GM18858 (cell line): Measurements from ENCODE around the gene KCNMA1.
"Not testable (repeated sequence)": the region's sequence is repeated elsewhere in the genome, so short reads cannot be mapped to it uniquely, and the experiment has no call there.

Experiments used
- ATAC-seq: cut with Tn5 transposase; IDR thresholded peaks from one replicate; pipeline ENCODE4 v1.9.1; 2021; ENCODE audit not compliant: unreplicated experiment

Gene KCNMA1

DNA sequence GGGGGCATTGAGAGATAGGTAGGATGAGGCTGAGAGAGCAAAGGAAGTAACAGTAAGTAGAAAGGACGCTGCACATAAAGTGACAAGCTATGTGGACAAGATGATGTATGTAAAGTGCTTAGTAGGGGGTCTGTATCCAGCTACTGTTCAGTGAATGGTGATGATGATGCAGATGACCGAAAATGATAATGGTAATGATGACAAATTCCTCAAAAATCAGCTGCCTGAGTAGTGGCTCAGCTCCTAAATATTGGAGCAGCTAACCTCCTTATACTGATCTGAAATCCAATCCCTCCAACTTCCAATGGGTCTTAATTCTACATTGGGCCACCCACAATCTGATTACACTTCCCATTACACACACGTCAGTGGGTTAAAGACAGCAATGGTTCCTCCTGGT lies 27.1 kb upstream of the KCNMA1 start:
- ATAC-seq: no peak

DNA sequence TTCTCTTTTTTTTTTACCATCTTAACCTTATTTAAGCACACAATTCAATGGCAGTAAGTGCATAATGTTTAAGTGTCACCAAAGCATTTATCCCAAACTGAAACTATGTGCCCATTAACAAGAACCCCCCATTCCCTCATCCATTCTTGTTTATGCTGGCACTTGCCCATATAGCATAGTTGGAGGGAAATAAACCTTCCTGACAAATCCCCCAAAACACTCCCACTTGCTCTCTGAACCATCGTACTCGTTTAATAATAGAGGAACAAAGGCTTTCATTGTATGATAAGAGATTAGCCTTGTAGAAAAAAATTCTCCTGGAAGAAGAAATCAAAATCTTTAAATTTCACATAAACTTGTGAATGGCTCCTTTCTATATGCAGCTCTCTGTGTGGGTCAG lies 26.4 kb upstream of the KCNMA1 start:
- no peak for ATAC-seq

- no peak for ATAC-seq
These were observed 24.1 kb upstream of the KCNMA1 start for GRCh38 chr10:77661674-77662073.

DNA sequence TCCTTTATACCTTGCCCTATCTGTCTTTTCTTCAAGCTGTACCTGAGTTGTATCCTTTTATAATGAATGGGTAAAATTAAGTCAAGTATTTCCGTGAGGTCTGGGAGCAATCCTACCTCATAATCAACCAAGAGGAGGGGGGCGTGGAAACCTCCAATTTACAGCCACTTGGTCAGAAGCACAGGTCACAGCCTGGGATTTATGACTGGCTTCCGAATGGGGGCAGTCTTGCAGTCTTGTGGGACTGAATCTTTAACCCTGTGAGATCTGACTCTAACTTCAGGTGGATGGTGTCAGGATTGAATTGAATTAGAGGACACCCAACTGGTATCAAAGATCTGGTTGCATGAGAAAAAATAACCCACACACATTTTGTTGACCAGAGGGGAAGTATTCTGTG lies 23.5 kb upstream of the KCNMA1 start:
- no peak for ATAC-seq

GRCh38 chr10:77659046-77659670 lies 21.6 kb upstream of the KCNMA1 start:
- not testable (repeated sequence) for ATAC-seq

DNA sequence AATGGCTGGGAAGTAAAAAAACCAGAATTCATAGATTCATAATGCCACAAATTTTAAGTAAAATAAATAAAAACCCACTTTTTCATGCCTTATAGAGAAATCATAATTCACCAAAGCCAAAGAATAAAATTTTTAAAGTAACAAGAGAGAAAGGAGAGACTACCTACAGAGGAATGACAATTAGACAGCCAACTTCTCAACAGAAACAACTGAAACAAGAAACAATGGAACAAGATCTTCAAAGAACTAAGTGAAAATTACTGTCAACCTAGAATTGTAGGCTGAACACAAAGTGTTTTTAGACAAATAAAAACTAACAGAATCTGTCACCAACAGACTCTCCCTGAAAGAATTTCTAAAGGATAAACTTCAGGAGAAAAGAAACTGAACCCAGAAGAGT lies 15.6 kb upstream of the KCNMA1 start:
- ATAC-seq: no peak

DNA sequence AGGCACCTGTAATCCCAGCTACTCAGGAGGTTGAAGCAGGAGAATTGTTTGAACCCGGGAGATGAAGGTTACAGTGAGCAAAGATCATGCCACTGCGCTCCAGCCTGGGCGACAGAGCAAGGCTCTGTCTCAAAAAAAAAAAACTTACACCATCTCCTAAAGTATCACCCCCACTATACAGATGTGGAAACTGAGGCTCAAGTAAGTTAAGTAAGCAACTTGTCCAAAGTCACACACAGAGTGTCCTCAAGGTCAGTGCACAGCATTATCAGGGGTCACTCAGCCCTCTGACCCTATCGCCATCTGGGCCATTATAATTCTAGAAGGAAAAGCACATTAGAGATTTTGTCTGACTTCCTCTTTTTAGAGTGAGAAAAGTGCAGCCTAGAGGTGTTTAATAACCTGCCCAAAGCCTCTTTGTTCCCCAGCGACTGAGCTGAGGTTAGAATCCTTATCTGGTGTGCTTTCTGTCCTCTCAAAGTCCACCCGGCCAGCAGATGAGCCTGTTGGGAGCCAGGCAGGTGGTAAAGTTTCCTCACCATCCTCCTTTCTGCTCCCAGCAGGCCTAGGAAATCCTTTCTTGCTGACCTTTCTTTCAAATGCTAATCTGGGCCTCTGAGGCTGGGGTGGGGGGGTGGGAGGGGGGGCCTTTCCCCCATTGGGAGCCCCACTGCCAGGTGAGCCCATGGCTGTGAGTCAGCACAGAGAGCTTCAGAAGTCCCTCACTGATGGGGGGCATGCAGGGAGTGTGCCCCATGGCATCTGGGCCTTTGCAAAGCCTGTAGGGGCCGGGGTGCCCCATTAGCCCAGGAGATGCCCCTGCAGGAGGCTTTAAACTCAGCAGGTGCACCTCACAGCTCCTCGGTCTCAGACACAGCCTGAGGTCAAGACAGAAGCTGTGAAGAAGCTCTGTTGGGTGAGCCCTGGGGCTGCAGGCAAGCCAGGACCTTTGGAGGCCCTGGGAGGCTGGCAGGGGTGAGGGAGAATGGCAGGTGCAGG lies 12.0 kb upstream of the KCNMA1 start:
- no peak for ATAC-seq

- no peak for ATAC-seq
These were observed 10.9 kb upstream of the KCNMA1 start for GRCh38 chr10:77648472-77648871.

DNA sequence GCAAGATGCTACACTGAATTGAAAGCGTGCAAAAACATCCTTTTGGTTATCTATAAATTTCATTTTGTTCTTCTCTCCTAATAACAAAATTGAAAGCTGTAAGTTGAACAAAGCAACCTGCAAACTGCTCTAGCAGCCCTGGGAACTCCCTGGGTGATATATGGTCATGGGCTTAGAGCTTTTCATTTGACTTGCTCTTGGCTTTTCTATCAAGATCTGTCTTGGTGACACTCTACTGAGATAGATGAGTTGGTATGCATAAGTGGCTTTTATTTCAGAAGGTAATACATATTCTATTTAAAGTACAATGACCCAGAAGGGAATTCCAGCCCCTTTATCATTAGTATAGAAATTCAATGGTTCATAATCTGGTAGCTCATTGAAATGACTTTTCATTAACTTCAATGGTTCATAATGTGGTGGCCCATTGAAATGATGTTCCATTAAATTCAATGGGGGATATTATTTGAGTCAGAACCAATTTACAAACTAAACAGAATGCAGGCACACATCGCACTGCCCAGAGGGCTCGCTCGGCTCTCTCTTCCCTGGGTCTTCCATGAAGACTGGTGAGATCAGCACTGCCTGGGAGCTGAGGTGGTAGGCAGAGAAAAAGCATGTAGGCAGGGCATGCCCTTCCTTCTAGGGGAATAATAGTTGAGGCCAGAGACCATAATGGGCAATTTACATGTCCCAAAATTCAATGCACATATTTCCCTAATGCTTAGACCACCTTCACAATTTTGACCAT lies 10.1 kb upstream of the KCNMA1 start:
- ATAC-seq: no peak

DNA sequence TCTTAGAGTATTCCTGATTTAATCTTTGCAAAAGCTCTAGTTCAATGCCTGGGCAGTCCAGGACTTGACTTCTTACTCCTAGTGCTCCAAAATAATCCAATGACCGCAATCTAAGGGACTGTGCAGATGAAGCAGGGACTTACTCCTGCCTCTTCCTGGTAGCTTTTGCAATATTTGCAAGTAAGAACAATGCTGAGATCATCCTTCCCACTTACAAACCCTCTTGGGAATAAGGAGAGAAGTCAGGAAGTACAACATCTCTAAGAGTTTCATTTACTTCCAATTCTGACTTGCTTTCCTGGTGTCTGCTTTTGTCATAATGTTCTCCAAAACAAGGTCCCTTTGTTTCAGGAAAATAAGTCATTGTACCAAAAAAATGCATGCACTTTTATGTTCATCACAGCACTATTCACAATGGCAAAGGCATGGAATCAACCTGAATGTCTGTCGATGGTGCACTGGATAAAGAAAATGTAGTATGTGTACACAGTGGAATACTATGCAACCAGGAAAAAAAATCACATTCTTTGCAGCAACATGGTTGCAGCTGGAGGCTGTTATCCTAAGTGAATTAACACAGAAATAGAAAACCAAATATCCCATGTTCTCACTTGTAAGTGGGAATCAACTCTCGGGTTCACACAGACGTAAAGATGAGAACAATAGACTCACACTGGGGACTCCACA lies 7.1 kb upstream of the KCNMA1 start:
- ATAC-seq: no peak

GRCh38 chr10:77643795-77644468 lies 6.3 kb upstream of the KCNMA1 start:
- no peak for ATAC-seq

- ATAC-seq: no peak
These were observed 4.3 kb upstream of the KCNMA1 start for GRCh38 chr10:77641788-77642397.

- no peak for ATAC-seq
These were observed 3.7 kb upstream of the KCNMA1 start for GRCh38 chr10:77641344-77641743.

GRCh38 chr10:77640167-77640566 lies 2.6 kb upstream of the KCNMA1 start:
- no peak for ATAC-seq

GRCh38 chr10:77639756-77640155 lies 2.1 kb upstream of the KCNMA1 start:
- no peak for ATAC-seq

DNA sequence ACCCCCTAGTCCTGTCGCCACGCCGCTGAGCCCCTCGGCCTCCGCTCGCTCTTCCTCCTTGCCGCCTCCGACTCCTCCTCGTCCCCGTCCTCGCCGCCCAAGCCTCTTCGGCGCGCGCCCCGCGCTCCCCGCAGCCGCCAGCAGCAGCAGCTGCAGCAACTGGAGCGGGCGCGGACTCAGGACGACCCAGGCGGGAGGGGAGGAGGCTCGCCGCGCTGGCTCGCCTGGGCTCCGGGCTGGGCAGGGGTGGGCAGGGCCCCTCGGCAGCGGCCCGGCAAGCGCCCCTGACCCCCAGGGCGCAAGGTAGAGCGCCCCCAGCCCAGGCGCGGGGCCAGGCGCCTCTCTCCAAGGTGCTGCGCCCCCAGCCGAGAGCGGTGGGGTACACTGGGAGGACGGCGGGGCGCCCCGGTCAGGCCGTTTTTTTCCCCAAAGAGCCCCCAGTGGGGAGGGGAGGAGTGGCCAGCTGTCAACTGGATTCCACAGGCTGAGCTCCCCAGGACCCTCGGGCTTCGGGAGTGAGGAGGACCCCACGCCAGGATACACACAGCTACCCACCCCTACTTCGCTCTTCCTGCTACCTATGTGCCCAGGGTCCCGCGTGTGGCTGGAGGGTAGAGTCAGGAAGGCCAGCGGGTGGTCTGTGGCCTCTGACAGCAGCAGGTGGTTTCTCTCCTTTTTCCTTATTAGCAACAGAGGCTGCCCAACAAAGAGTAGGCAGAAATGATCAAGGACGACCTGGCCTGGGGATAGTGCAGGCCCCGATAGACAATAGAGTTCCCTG lies 903 bp upstream of the KCNMA1 start:
- ATAC-seq: no peak

- ATAC-seq: no peak
These were observed 559 bp downstream of the KCNMA1 start for GRCh38 chr10:77636967-77637531.

- no peak for ATAC-seq
These were observed 1.2 kb downstream of the KCNMA1 start for GRCh38 chr10:77636282-77636966.
